NCI-H2107 treated with DMSO at 0.1 percent for 48 hours (cell line): ENCODE measurements around the gene TCEA3.

Experiments used
- DNase-seq: peaks from one replicate; lab custom pipeline; 2025; ENCODE audit not compliant: unreplicated experiment; lab: John Stamatoyannopoulos, UW

Gene TCEA3

GRCh38 chr1:23424293-23425192, at the start of gene TCEA3:
Gene TCEA3, minus strand, starts transcription at chr1:23424748. Its CDS starts 115 bp downstream, at chr1:23424633.
- no peak for DNase-seq

GRCh38 chr1:23473037-23473800, 48.7 kb upstream of the TCEA3 start:
- DNase-seq, result no peak

GRCh38 chr1:23472351-23473036, 47.9 kb upstream of the TCEA3 start:
- no peak for DNase-seq

GRCh38 chr1:23471473-23472075, 47.0 kb upstream of the TCEA3 start:
- DNase-seq, result no peak

- DNase-seq, result no peak
These were observed 45.9 kb upstream of the TCEA3 start for GRCh38 chr1:23470282-23471070.

- no peak for DNase-seq
These were observed 44.9 kb upstream of the TCEA3 start for GRCh38 chr1:23469372-23469982.

- no peak for DNase-seq
These were observed 42.0 kb upstream of the TCEA3 start for GRCh38 chr1:23466423-23466989.

GRCh38 chr1:23463286-23463685, 38.7 kb upstream of the TCEA3 start:
- DNase-seq, result no peak

- DNase-seq, result no peak
These were observed 38.2 kb upstream of the TCEA3 start for GRCh38 chr1:23462766-23463165.

GRCh38 chr1:23461050-23461449, 36.5 kb upstream of the TCEA3 start:
- DNase-seq, result no peak

GRCh38 chr1:23460519-23460918, 36.0 kb upstream of the TCEA3 start:
- no peak for DNase-seq

- DNase-seq, result no peak
These were observed 34.8 kb upstream of the TCEA3 start for GRCh38 chr1:23459338-23459757.

GRCh38 chr1:23456226-23456625, 31.7 kb upstream of the TCEA3 start:
- no peak for DNase-seq

GRCh38 chr1:23453455-23454000, 29.0 kb upstream of the TCEA3 start:
- DNase-seq, result no peak

- DNase-seq, result peak; percentile 86
These were observed 27.5 kb upstream of the TCEA3 start for GRCh38 chr1:23452011-23452411.

- DNase-seq, result no peak
These were observed 26.9 kb upstream of the TCEA3 start for GRCh38 chr1:23451441-23451840.

- DNase-seq, result no peak
These were observed 26.3 kb upstream of the TCEA3 start for GRCh38 chr1:23450894-23451293.

- DNase-seq, result no peak
These were observed 25.4 kb upstream of the TCEA3 start for GRCh38 chr1:23449958-23450357.

- no peak for DNase-seq
These were observed 24.8 kb upstream of the TCEA3 start for GRCh38 chr1:23449306-23449705.
